ENCODE measurements around the gene MTFR1L. TPM values are rescaled to one million over a fixed set of nuclear protein-coding genes. Genes with fewer than 3 reads are reported as not detected.

The MTFR1L gene
- total and polyA plus RNA-seq, 2 donors from 2014 or later, result 66.6 to 108 TPM

DNA sequence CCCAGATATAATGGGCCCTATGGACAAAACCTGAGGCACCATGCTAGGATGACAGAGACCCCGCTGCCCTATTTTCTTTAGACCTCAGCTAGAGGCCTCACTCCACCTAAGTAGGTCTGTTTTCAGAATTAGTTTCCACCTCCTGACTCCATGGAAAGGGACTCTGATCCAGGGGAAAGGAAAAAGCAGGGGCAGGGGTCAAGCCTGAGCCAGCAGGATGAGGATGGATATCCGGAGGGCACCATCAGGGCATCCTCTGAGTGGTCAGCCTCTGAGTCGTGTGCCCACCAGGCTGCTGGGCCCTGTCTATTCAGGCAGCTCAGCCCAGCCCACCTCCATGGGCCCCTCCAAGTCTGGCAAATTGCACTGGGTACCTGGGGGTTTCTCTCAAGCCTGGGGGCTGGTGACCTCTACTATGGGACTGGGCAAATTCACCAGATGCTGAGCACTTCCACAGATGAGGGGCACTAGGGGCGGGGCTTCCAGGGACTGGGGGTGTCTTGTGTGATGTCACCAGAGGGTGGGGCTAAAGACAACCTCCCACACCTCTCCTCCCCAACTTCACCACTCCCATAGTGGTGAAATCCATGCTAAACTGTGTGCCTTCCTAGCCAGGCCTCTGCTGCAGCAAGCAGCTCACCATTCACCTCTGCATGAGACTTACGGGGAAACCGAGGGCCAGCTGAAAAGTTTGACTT lies 50.3 kb downstream of the MTFR1L start:
- Histone ChIP-seq H3K9me3 (ENCODE audit: control insufficient read depth in 2 of 3, insufficient read depth in 1 of 3, low read length in 3 of 3) (no peaks in the 10 kb centered on the region), H3K27ac (ENCODE audit: low read depth in 2 of 2, low read length in 2 of 2) (peak overlapping the region; percentile 69 to 76), H3K27me3 (ENCODE audit: control insufficient read depth, insufficient read depth, low read length) (no peaks in the 10 kb centered on the region), H3K4me3 (ENCODE audit: low read length in 3 of 3) (peak overlapping the region in 1 of 3 donors; percentile 6), H3K4me1 (ENCODE audit: control insufficient read depth in 2 of 3, insufficient read depth in 2 of 3, low read depth in 1 of 3, low read length in 3 of 3) (peaks cover 2 to 69% (median 48%) of the 10 kb centered on the region in 3 donors), H3K9ac (ENCODE audit: low read length in 3 of 3) (peak overlapping the region in 1 of 3 donors; percentile 20), H3K36me3 (ENCODE audit: control insufficient read depth in 2 of 3, insufficient read depth in 3 of 3, low read length in 3 of 3) (no peaks in the 10 kb centered on the region)
- TF ChIP-seq, protein P1, sequence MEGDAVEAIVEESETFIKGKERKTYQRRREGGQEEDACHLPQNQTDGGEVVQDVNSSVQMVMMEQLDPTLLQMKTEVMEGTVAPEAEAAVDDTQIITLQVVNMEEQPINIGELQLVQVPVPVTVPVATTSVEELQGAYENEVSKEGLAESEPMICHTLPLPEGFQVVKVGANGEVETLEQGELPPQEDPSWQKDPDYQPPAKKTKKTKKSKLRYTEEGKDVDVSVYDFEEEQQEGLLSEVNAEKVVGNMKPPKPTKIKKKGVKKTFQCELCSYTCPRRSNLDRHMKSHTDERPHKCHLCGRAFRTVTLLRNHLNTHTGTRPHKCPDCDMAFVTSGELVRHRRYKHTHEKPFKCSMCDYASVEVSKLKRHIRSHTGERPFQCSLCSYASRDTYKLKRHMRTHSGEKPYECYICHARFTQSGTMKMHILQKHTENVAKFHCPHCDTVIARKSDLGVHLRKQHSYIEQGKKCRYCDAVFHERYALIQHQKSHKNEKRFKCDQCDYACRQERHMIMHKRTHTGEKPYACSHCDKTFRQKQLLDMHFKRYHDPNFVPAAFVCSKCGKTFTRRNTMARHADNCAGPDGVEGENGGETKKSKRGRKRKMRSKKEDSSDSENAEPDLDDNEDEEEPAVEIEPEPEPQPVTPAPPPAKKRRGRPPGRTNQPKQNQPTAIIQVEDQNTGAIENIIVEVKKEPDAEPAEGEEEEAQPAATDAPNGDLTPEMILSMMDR (IDR thresholded peaks at IDR 0.05; ENCODE audit: borderline replicate concordance, extremely low read depth, insufficient read depth), result no peak
- intact Hi-C loops (cut with DNase I), result no loop called here
- DNase-seq, result peak in 1 of 5 donors; percentile 44
- FAIRE-seq, result no peak

DNA sequence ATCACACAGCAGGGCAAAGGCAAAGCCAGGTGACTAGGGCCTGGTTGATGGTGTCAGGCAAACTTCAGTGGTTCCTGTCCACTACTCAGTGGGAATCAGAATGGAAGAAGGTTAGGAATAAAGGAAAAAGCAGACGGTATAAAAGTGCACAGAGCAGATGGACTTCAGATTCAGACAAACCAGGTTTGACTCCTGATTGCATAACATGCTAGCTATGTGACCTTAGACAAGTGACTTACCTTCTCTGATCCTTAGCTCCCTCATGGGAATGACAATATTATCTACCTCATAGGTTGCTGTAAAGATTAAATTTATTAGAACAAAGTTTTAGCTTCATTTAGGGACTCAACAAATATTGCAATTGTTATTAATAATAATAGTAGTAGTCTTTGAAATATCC lies 50.9 kb downstream of the MTFR1L start:
- peak overlapping the region in 1 of 3 donors; percentile 20 for H3K9ac ChIP-seq (ENCODE audit: low read length in 3 of 3)
- DNase-seq, result no peak
- peaks cover 2 to 69% (median 48%) of the 10 kb centered on the region in 3 donors for H3K4me1 ChIP-seq (ENCODE audit: control insufficient read depth in 2 of 3, insufficient read depth in 2 of 3, low read depth in 1 of 3, low read length in 3 of 3)
- peak overlapping the region in 1 of 3 donors; percentile 6 for H3K4me3 ChIP-seq (ENCODE audit: low read length in 3 of 3)
- no peaks in the 10 kb centered on the region for H3K9me3 ChIP-seq (ENCODE audit: control insufficient read depth in 2 of 3, insufficient read depth in 1 of 3, low read length in 3 of 3)
- no peak for FAIRE-seq
- peak overlapping the region; percentile 69 to 76 for H3K27ac ChIP-seq (ENCODE audit: low read depth in 2 of 2, low read length in 2 of 2)
- intact Hi-C loops (cut with DNase I), result no loop called here
- H3K27me3 ChIP-seq (ENCODE audit: control insufficient read depth, insufficient read depth, low read length), result no peaks in the 10 kb centered on the region
- no peaks in the 10 kb centered on the region for H3K36me3 ChIP-seq (ENCODE audit: control insufficient read depth in 2 of 3, insufficient read depth in 3 of 3, low read length in 3 of 3)
- TF ChIP-seq, protein P1 (IDR thresholded peaks at IDR 0.05; ENCODE audit: borderline replicate concordance, extremely low read depth, insufficient read depth), result no peak

DNA sequence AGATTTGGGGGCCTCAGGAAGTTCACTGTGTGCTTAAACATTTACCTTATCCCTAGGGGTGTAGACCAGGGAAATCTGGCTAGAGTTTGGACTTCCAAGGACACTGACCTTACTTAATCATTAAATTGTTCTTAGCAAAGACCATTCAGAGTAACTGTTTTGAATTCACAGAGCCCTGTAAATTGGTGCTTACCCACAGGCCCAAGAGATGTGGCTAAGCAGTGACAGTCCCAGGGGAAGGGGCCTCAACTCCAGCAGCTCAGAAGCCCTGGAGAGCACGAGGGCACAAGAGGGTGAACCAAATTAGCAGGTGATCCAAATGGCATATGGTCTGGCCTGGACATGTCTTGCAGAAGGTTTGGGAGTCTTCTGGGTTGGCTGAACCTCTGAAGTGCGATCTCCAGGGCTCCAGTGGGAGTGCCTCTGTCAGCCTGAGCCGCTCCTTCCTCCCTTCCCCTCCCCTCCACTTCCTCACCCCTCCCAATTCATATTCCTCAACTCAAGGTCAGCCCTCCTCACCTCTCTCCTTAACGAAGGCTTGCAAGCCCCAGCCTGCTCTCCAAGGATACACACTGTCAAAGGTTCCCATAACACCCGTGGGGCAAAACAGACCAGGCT lies 51.4 kb downstream of the MTFR1L start:
- intact Hi-C loops (cut with DNase I), result no loop called here
- Histone ChIP-seq H3K4me3 (ENCODE audit: low read length in 3 of 3) (peak overlapping the region in 2 of 3 donors; percentile 4 to 38), H3K27me3 (ENCODE audit: control insufficient read depth, insufficient read depth, low read length) (no peaks in the 10 kb centered on the region), H3K27ac (ENCODE audit: low read depth in 2 of 2, low read length in 2 of 2) (peak overlapping the region; percentile 77 to 86), H3K36me3 (ENCODE audit: control insufficient read depth in 2 of 3, insufficient read depth in 3 of 3, low read length in 3 of 3) (no peaks in the 10 kb centered on the region), H3K9ac (ENCODE audit: low read length in 3 of 3) (peak overlapping the region in 1 of 3 donors; percentile 37), H3K4me1 (ENCODE audit: control insufficient read depth in 2 of 3, insufficient read depth in 2 of 3, low read depth in 1 of 3, low read length in 3 of 3) (peaks cover under 1 to 70% (median 45%) of the 10 kb centered on the region in 3 donors), H3K9me3 (ENCODE audit: control insufficient read depth in 2 of 3, insufficient read depth in 1 of 3, low read length in 3 of 3) (no peaks in the 10 kb centered on the region)
- TF ChIP-seq, protein P1 (IDR thresholded peaks at IDR 0.05; ENCODE audit: borderline replicate concordance, extremely low read depth, insufficient read depth), result no peak
- FAIRE-seq, result no peak
- peak in 2 of 5 donors; percentile 15 to 44 for DNase-seq

All from kidney (tissue), 14 donors.